Measurements from ENCODE around the gene MAP3K13. TPM values are rescaled to one million over a fixed set of nuclear protein-coding genes. Genes with fewer than 3 reads are reported as not detected.
A peak's percentile ranks its signal among the peaks of the same experiment; 100 is the strongest.

The MAP3K13 gene
- total and polyA plus RNA-seq, 2 donors = 11.3 to 34.5 TPM

DNA sequence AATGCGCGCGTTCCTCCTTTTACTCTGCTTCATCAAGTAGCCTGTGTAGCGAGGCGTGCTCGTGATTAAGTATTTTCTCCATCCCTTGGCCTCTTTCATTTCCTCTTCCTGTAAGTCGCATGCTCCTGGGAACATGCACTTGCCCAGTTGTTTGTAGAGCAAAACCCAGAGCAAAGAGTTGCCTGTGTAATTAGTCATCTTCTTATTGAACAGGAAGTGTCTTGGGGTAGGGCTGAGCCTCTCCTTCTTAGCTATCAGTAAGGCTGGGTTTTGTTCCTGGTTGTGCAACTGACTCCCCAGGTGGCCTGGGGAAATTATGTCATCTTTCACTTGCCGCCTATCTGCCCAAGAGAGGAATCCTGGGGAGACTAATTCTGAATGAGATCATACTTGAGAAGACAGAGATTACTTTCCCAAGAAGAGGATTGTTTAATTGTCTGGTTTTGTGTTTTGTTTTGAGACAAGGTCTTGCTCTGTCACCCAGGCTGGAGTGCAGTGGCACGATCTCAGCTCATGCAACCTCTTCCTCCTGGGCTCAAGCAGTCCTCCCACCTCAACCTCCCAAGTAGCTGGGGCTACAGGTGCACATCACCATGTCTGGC, 174.5 kb downstream of the MAP3K13 start:
- peak in 3 of 9 donors; percentile 5 to 43 (median 18) for DNase-seq (ENCODE audit: low read depth in 6 of 9, low spot score in 9 of 9)

More for the DNA sequence above, 174.5 kb downstream of the MAP3K13 start:
- peak overlapping the region in 1 of 2 donors; percentile 32 for H3K27ac ChIP-seq (ENCODE audit: low read depth in 1 of 2, low read length in 1 of 2)
- H3K27me3 ChIP-seq (ENCODE audit: control insufficient read depth in 2 of 2, insufficient read depth in 1 of 2, low read length in 1 of 2) = no peaks in the 10 kb centered on the region
- H3K4me1 ChIP-seq (ENCODE audit: control insufficient read depth in 2 of 2, insufficient read depth in 2 of 2, low read length in 2 of 2) = peaks cover 0 to 6% of the 10 kb centered on the region in 2 donors
- WGBS = 48% methylated on average over 9 of the region's 9 CpGs
- H3K4me3 ChIP-seq (ENCODE audit: low read length in 2 of 2) = no peak overlapping the region
- no peaks in the 10 kb centered on the region for H3K9me3 ChIP-seq (ENCODE audit: control insufficient read depth in 2 of 2, insufficient read depth in 1 of 2, low read length in 1 of 2)
- no peaks in the 10 kb centered on the region for H3K36me3 ChIP-seq (ENCODE audit: control insufficient read depth in 2 of 2, insufficient read depth in 2 of 2, low read length in 1 of 2)

Other genes starting within 250 kb of the MAP3K13 start
- 0.76 TPM for gene C3orf70, start 210.1 kb upstream of the MAP3K13 start, total RNA-seq
- gene C3orf70, start 210.1 kb upstream of the MAP3K13 start, polyA plus RNA-seq = 0.78 TPM
- gene EHHADH, start 109.1 kb upstream of the MAP3K13 start, total RNA-seq = 3.3 TPM
- gene EHHADH, start 109.1 kb upstream of the MAP3K13 start, polyA plus RNA-seq = 3.6 TPM
- gene TMEM41A, start 135.9 kb downstream of the MAP3K13 start, total RNA-seq = 9.9 TPM
- gene TMEM41A, start 135.9 kb downstream of the MAP3K13 start, polyA plus RNA-seq = 8.6 TPM
- 0.09 TPM for gene LIPH, start 189.5 kb downstream of the MAP3K13 start, total RNA-seq
- 0.84 TPM for gene LIPH, start 189.5 kb downstream of the MAP3K13 start, polyA plus RNA-seq
- gene SENP2, start 223.2 kb downstream of the MAP3K13 start, total RNA-seq = 29.1 TPM
- 12.4 TPM for gene SENP2, start 223.2 kb downstream of the MAP3K13 start, polyA plus RNA-seq